Cortex of kidney (tissue), 1 donor: Measurements from ENCODE around the gene LRP1B.

ENCODE experiments used
- DNase-seq: peaks from one replicate; lab custom pipeline; 2025; lab: John Stamatoyannopoulos, UW

The LRP1B gene

GRCh38 chr2:140893685-140894084 lies 1237.1 kb downstream of the LRP1B start:
- no peak for DNase-seq

GRCh38 chr2:140892911-140893637 lies 1237.7 kb downstream of the LRP1B start:
- DNase-seq: no peak

GRCh38 chr2:140892436-140892835 lies 1238.4 kb downstream of the LRP1B start:
- DNase-seq: no peak

GRCh38 chr2:140891614-140892212 lies 1239.1 kb downstream of the LRP1B start:
- DNase-seq: no peak

GRCh38 chr2:140882671-140883620 lies 1247.9 kb downstream of the LRP1B start:
- DNase-seq: no peak

- no peak for DNase-seq
These were observed 1250.2 kb downstream of the LRP1B start for GRCh38 chr2:140880573-140880972.

- no peak for DNase-seq
These were observed 1254.8 kb downstream of the LRP1B start for GRCh38 chr2:140876015-140876414.

GRCh38 chr2:140873915-140874531 lies 1256.8 kb downstream of the LRP1B start:
- no peak for DNase-seq

GRCh38 chr2:140869925-140870324 lies 1260.9 kb downstream of the LRP1B start:
- DNase-seq: no peak

GRCh38 chr2:140869107-140869506 lies 1261.7 kb downstream of the LRP1B start:
- DNase-seq: no peak

- DNase-seq: no peak
These were observed 1265.0 kb downstream of the LRP1B start for GRCh38 chr2:140865837-140866236.

- DNase-seq: no peak
These were observed 1267.1 kb downstream of the LRP1B start for GRCh38 chr2:140863713-140864112.

GRCh38 chr2:140862181-140862580 lies 1268.6 kb downstream of the LRP1B start:
- no peak for DNase-seq

GRCh38 chr2:140861666-140862065 lies 1269.2 kb downstream of the LRP1B start:
- no peak for DNase-seq

GRCh38 chr2:140855471-140855870 lies 1275.3 kb downstream of the LRP1B start:
- DNase-seq: no peak

GRCh38 chr2:140851258-140851981 lies 1279.4 kb downstream of the LRP1B start:
- no peak for DNase-seq

GRCh38 chr2:140843186-140843585 lies 1287.6 kb downstream of the LRP1B start:
- DNase-seq: no peak

GRCh38 chr2:140842110-140842509 lies 1288.7 kb downstream of the LRP1B start:
- no peak for DNase-seq

- DNase-seq: no peak
These were observed 1289.7 kb downstream of the LRP1B start for GRCh38 chr2:140841141-140841540.

- no peak for DNase-seq
These were observed 1294.0 kb downstream of the LRP1B start for GRCh38 chr2:140836826-140837225.

GRCh38 chr2:140835079-140835478 lies 1295.7 kb downstream of the LRP1B start:
- no peak for DNase-seq

GRCh38 chr2:140814141-140814540 lies 1316.7 kb downstream of the LRP1B start:
- no peak for DNase-seq
